Common myeloid progenitor, CD34-positive (primary cell): ENCODE results near the gene TUBGCP2.

Experiments
- CTCF ChIA-PET: fragments of 350-600 bp; sonication (Branson Sonifier 250); formaldehyde crosslinking; loops from one replicate; lab custom pipeline; 2021; ENCODE audit warnings: antibody characterized with exemption; lab: Charles Lee
- POLR2A ChIA-PET: fragments of 350-600 bp; sonication (Branson Sonifier 250); formaldehyde crosslinking; loops from one replicate; lab custom pipeline; 2021; ENCODE audit warnings: antibody characterized with exemption; lab: Charles Lee
- DNase-seq, 3 donors: peaks; one replicate each; pipeline versions ENCODE4 v3.0.0 to v3.0.0-alpha.2; 2013
- H3K27ac ChIP-seq, 2 experiments: 1 replicate in 1 of 2; 2 replicates in 1 of 2; pipeline ENCODE4 v1.7.0; 2013; ENCODE audit warnings: inconsistent platforms in 2 of 2, low read length in 2 of 2, mild to moderate bottlenecking in 2 of 2, low read depth in 1 of 2, moderate library complexity in 1 of 2; ENCODE audit not compliant: severe bottlenecking in 2 of 2, insufficient read depth in 1 of 2, poor library complexity in 1 of 2
- H3K27me3 ChIP-seq, 5 experiments: replicated peaks in 2 of 5; 1 replicate in 3 of 5; 2 replicates in 2 of 5; pipeline versions ENCODE4 v1.6.1 to v1.7.0; 2013; ENCODE audit warnings: low read length in 4 of 5, mild to moderate bottlenecking in 2 of 5, moderate library complexity in 2 of 5, inconsistent platforms in 1 of 5; ENCODE audit not compliant: insufficient read depth in 5 of 5, control insufficient read depth in 4 of 5
- H3K36me3 ChIP-seq, 4 experiments: 1 replicate in 2 of 4; 2 replicates in 2 of 4; pipeline versions ENCODE4 v1.6.1 to v1.7.0; 2013; ENCODE audit warnings: low read length in 3 of 4, control low read depth in 1 of 4, mild to moderate bottlenecking in 1 of 4; ENCODE audit not compliant: control insufficient read depth in 4 of 4, insufficient read depth in 4 of 4
- H3K4me1 ChIP-seq, 4 experiments: 1 replicate in 3 of 4; 2 replicates in 1 of 4; pipeline versions ENCODE4 v1.6.1 to v1.7.1; 2013; ENCODE audit warnings: low read length in 3 of 4, mild to moderate bottlenecking in 3 of 4, control low read depth in 1 of 4, inconsistent platforms in 1 of 4, moderate library complexity in 1 of 4; ENCODE audit not compliant: control insufficient read depth in 4 of 4, insufficient read depth in 4 of 4; ENCODE audit errors: control extremely low read depth in 1 of 4
- H3K4me3 ChIP-seq, 7 experiments: 1 replicate in 4 of 7; 2 replicates in 3 of 7; pipeline versions ENCODE4 v1.5.1 to v1.7.0; 2013; ENCODE audit warnings: mild to moderate bottlenecking in 7 of 7, low read length in 6 of 7, moderate library complexity in 6 of 7, inconsistent platforms in 2 of 7, low read depth in 2 of 7, control low read depth in 1 of 7; ENCODE audit not compliant: insufficient read depth in 4 of 7, control insufficient read depth in 1 of 7; ENCODE audit errors: extremely low read depth in 1 of 7
- H3K9me3 ChIP-seq, 5 experiments: 1 replicate in 4 of 5; 2 replicates in 1 of 5; pipeline versions ENCODE4 v1.6.1 to v1.7.1; 2013; ENCODE audit warnings: low read length in 4 of 5, mild to moderate bottlenecking in 2 of 5, inconsistent platforms in 1 of 5, low read depth in 1 of 5, moderate library complexity in 1 of 5; ENCODE audit not compliant: control insufficient read depth in 4 of 5, insufficient read depth in 2 of 5; ENCODE audit errors: control extremely low read depth in 1 of 5
- WGBS: methylation state at CpG from one replicate; pipeline ENCODE4 v1.1.5; 2013; ENCODE audit not compliant: insufficient coverage; 5-methylcytosine and 5-hydroxymethylcytosine counted together

TUBGCP2 gene

GRCh38 chr10:133281084-133281483 is 27.6 kb downstream of the TUBGCP2 start:
- Histone ChIP-seq H3K27me3 (no peaks in the 10 kb centered on the region), H3K4me3 (no peak overlapping the region), H3K36me3 (peaks cover 0 to 59% (median 45%) of the 10 kb centered on the region in 4 experiments), H3K27ac (no peak overlapping the region), H3K9me3 (no peaks in the 10 kb centered on the region), H3K4me1 (peaks cover 11 to 52% (median 51%) of the 10 kb centered on the region in 4 experiments)
- 97% methylated on average over 8 of the region's 15 CpGs for WGBS
- CTCF ChIA-PET, result interaction anchor here (0.8 to 7.1 kb wide), 11 partner anchors 9 to 48 kb away, joined by 3 to 112 read pairs (median 4); no protein-coding TSS in a partner anchor
- no peak for DNase-seq
- POLR2A ChIA-PET, result interaction anchor here (1.3 to 4.0 kb wide), 2 partner anchors 23 to 24 kb away, joined by 4 to 29 read pairs; no protein-coding TSS in a partner anchor

- peak overlapping the region in 1 of 2 experiments; percentile 25 for H3K27ac ChIP-seq
- ChIA-PET POLR2A (interaction anchor here (4.0 kb wide), 1 partner anchor 22 kb away, joined by 29 read pairs; no protein-coding TSS in a partner anchor), CTCF (interaction anchor here (0.9 to 7.1 kb wide), 12 partner anchors 9 to 136 kb away, joined by 3 to 112 read pairs (median 4); no protein-coding TSS in a partner anchor)
These were observed 28.1 kb downstream of the TUBGCP2 start for GRCh38 chr10:133280391-133281059.

GRCh38 chr10:133279326-133280226 is 29.1 kb downstream of the TUBGCP2 start:
- CTCF ChIA-PET, result interaction anchor here (1.1 to 7.1 kb wide), 10 partner anchors 13 to 135 kb away, joined by 3 to 112 read pairs (median 6); no protein-coding TSS in a partner anchor
- peak in 2 of 3 donors; percentile 56 to 71 for DNase-seq
- Histone ChIP-seq H3K4me3 (peak overlapping the region in 5 of 7 experiments; percentile 32 to 65 (median 52)), H3K27ac (peak overlapping the region; percentile 85 to 93), H3K9me3 (no peaks in the 10 kb centered on the region), H3K4me1 (peaks cover 11 to 67% (median 66%) of the 10 kb centered on the region in 4 experiments), H3K27me3 (no peaks in the 10 kb centered on the region), H3K36me3 (peaks cover 0 to 44% (median 32%) of the 10 kb centered on the region in 4 experiments)
- POLR2A ChIA-PET, result interaction anchor here (1.2 to 4.0 kb wide), 3 partner anchors 17 to 29 kb away, joined by 7 to 29 read pairs (median 18); partner anchors contain the start of genes TUBGCP2 and ZNF511
- WGBS, result 32% methylated on average over 20 of the region's 24 CpGs

More at GRCh38 chr10:133280391-133281059, 28.1 kb downstream of the TUBGCP2 start:
- H3K4me1 ChIP-seq, result peaks cover 11 to 57% (median 57%) of the 10 kb centered on the region in 4 experiments
- DNase-seq, result no peak
- peak overlapping the region in 2 of 7 experiments; percentile 52 to 55 for H3K4me3 ChIP-seq
- H3K9me3 ChIP-seq, result no peaks in the 10 kb centered on the region
- 92% methylated on average over 10 of the region's 10 CpGs for WGBS
- H3K36me3 ChIP-seq, result peaks cover 0 to 53% (median 41%) of the 10 kb centered on the region in 4 experiments
- no peaks in the 10 kb centered on the region for H3K27me3 ChIP-seq

- H3K27ac ChIP-seq, result peak overlapping the region; percentile 85 to 93
- peak; percentile 88 to 97 (median 96) for DNase-seq
- WGBS, result 5% methylated on average over 8 of the region's 19 CpGs
- peak overlapping the region in 5 of 7 experiments; percentile 29 to 65 (median 53) for H3K4me3 ChIP-seq
- ChIA-PET POLR2A (interaction anchor here (0.6 to 4.0 kb wide), 8 partner anchors 12 to 229 kb away, joined by 3 to 29 read pairs (median 6); partner anchors contain the start of genes TUBGCP2 and ZNF511), CTCF (interaction anchor here (0.7 to 7.1 kb wide), 12 partner anchors 10 to 40 kb away, joined by 3 to 112 read pairs (median 4); no protein-coding TSS in a partner anchor)
- H3K36me3 ChIP-seq, result peaks cover 0 to 35% (median 26%) of the 10 kb centered on the region in 4 experiments
- no peaks in the 10 kb centered on the region for H3K9me3 ChIP-seq
- H3K4me1 ChIP-seq, result peaks cover 11 to 74% (median 71%) of the 10 kb centered on the region in 4 experiments
- H3K27me3 ChIP-seq, result no peaks in the 10 kb centered on the region
These were observed 30.0 kb downstream of the TUBGCP2 start for GRCh38 chr10:133278577-133279265.

- Histone ChIP-seq H3K36me3 (peaks cover 0 to 31% (median 23%) of the 10 kb centered on the region in 4 experiments), H3K27ac (peak overlapping the region; percentile 85 to 93), H3K4me3 (peak overlapping the region in 5 of 7 experiments; percentile 29 to 65 (median 55)), H3K27me3 (no peaks in the 10 kb centered on the region), H3K9me3 (no peaks in the 10 kb centered on the region), H3K4me1 (peaks cover 11 to 76% (median 71%) of the 10 kb centered on the region in 4 experiments)
- DNase-seq, result peak in 2 of 3 donors; percentile 16 to 30
- POLR2A ChIA-PET, result interaction anchor here (0.6 to 4.0 kb wide), 8 partner anchors 11 to 228 kb away, joined by 3 to 29 read pairs (median 6); partner anchors contain the start of genes TUBGCP2 and ZNF511
- WGBS, result 35% methylated on average over 8 of the region's 12 CpGs
- CTCF ChIA-PET, result interaction anchor here (0.7 to 7.1 kb wide), 12 partner anchors 10 to 40 kb away, joined by 3 to 112 read pairs (median 4); no protein-coding TSS in a partner anchor
These were observed 30.6 kb downstream of the TUBGCP2 start for GRCh38 chr10:133277993-133278576.
